HEK293T (cell line): ENCODE measurements around the gene ABCA4.
A peak's percentile ranks its signal among the peaks of the same experiment; 100 is the strongest.

Experiments used
- CTCF ChIA-PET: fragments of 350-600 bp; formaldehyde crosslinking; extraction: SDS; loops from one replicate; lab custom pipeline; 2021; ENCODE audit warnings: antibody characterized with exemption, inconsistent platforms; lab: Yijun Ruan, JAX
- POLR2A ChIA-PET: fragments of 350-600 bp; formaldehyde crosslinking; extraction: SDS; loops from one replicate; lab custom pipeline; 2020; ENCODE audit warnings: antibody characterized with exemption, inconsistent platforms; lab: Yijun Ruan, JAX
- DNase-seq: peaks from one replicate; pipeline ENCODE4 v3.0.0; 2012; ENCODE audit warnings: mixed read lengths; ENCODE audit errors: extremely low spot score
- ARNT ChIP-seq: fragments of 450-650 bp; IDR thresholded peaks from 2 replicates; pipeline ENCODE4 v1.6.1; 2017; ENCODE audit warnings: mild to moderate bottlenecking
- BHLHE40 ChIP-seq: fragments of 450-650 bp; IDR thresholded peaks from 2 replicates; pipeline ENCODE4 v1.6.1; 2016; ENCODE audit warnings: mild to moderate bottlenecking, moderate library complexity, borderline replicate concordance
- CTBP1 ChIP-seq: fragments of 450-650 bp; IDR thresholded peaks from 2 replicates; pipeline ENCODE4 v1.6.1; 2016; ENCODE audit warnings: borderline replicate concordance
- ELF4 ChIP-seq: fragments of 450-650 bp; IDR thresholded peaks from 2 replicates; pipeline ENCODE4 v1.6.1; 2017; ENCODE audit warnings: antibody characterized with exemption
- FOXA1 ChIP-seq: fragments of 450-650 bp; IDR thresholded peaks from 2 replicates; pipeline ENCODE4 v1.6.1; 2016; ENCODE audit warnings: mild to moderate bottlenecking
- FOXK2 ChIP-seq: fragments of 450-650 bp; IDR thresholded peaks from 2 replicates; pipeline ENCODE4 v1.6.1; 2016; ENCODE audit warnings: mild to moderate bottlenecking
- FOXM1 ChIP-seq: fragments of 450-650 bp; IDR thresholded peaks from 2 replicates; pipeline ENCODE4 v1.6.1; 2017; ENCODE audit warnings: mild to moderate bottlenecking, borderline replicate concordance
- HDGF ChIP-seq: fragments of 450-650 bp; IDR thresholded peaks from 2 replicates; pipeline ENCODE4 v1.6.1; 2017; ENCODE audit warnings: antibody characterized with exemption, borderline replicate concordance
- L3MBTL2 ChIP-seq: fragments of 450-650 bp; conservative IDR thresholded peaks from 2 replicates; pipeline ENCODE4 v1.6.1; 2016; ENCODE audit warnings: mild to moderate bottlenecking
- LEF1 ChIP-seq: fragments of 450-650 bp; IDR thresholded peaks from 2 replicates; pipeline ENCODE4 v1.6.1; 2017; ENCODE audit warnings: mild to moderate bottlenecking, borderline replicate concordance
- NFRKB ChIP-seq: fragments of 450-650 bp; IDR thresholded peaks from 2 replicates; pipeline ENCODE4 v1.6.1; 2016; ENCODE audit warnings: mild to moderate bottlenecking, moderate library complexity
- PKNOX1 ChIP-seq: fragments of 450-650 bp; IDR thresholded peaks from 2 replicates; pipeline ENCODE4 v1.6.1; 2016
- SP1 ChIP-seq: fragments of 450-650 bp; IDR thresholded peaks from 2 replicates; pipeline ENCODE4 v1.6.1; 2017
- SUZ12 ChIP-seq: fragments of 450-650 bp; IDR thresholded peaks from 2 replicates; pipeline ENCODE4 v1.6.1; 2016; ENCODE audit warnings: mild to moderate bottlenecking
- TARDBP ChIP-seq: fragments of 450-650 bp; IDR thresholded peaks from 2 replicates; pipeline ENCODE4 v1.6.1; 2016
- ZNF384 ChIP-seq: fragments of 450-650 bp; IDR thresholded peaks from 2 replicates; pipeline ENCODE4 v1.6.1; 2016

Gene ABCA4

DNA sequence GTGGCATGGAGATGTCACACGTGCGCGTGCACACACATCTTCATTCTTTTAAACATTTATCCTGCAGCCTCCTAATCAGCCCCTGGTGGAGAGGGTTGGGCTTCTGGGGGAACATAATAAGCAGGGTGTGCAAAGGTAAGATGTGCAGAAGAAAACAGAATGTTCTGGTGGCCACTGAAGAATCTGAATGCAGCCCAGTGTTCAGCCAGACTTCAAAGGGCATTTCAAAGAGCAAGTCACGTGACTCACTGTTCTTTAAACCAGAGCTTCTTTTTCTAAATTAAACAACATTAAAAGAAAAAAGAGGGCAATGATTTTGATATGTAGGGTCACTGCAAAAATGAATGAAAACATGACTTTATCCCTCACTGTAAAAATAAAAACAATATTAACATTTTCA lies 89.8 kb downstream of the ABCA4 start:
- ChIA-PET POLR2A (interaction anchor here (1.1 kb wide), 1 partner anchor 10 kb away, joined by 3 read pairs; no protein-coding TSS in a partner anchor), CTCF (interaction anchor here (0.8 kb wide), 1 partner anchor 9 kb away, joined by 3 read pairs; no protein-coding TSS in a partner anchor)
- TF ChIP-seq L3MBTL2 (no peak), BHLHE40 (no peak), PKNOX1 (no peak), ELF4 (no peak), FOXK2 (no peak)
- no peak for DNase-seq

GRCh38 chr1:94029130-94029993 lies 91.6 kb downstream of the ABCA4 start:
- no peak for DNase-seq
- TF ChIP-seq BHLHE40 (no peak), TARDBP (no peak), HDGF (no peak), L3MBTL2 (no peak), FOXM1 (no peak), FOXA1 (no peak), ELF4 (no peak), LEF1 (no peak), ARNT (no peak), ZNF384 (no peak), PKNOX1 (no peak), SP1 (no peak), CTBP1 (no peak), FOXK2 (no peak)
- POLR2A ChIA-PET = no interaction called here
- CTCF ChIA-PET = interaction anchor here (0.9 to 1.8 kb wide), 2 partner anchors 10 to 307 kb away, joined by 4 to 10 read pairs; no protein-coding TSS in a partner anchor

GRCh38 chr1:94027721-94028515 lies 93.0 kb downstream of the ABCA4 start:
- CTCF ChIA-PET = interaction anchor here (0.6 to 5.0 kb wide), 4 partner anchors 13 to 307 kb away, joined by 8 to 66 read pairs (median 38); no protein-coding TSS in a partner anchor
- POLR2A ChIA-PET = no interaction called here
- no peak for DNase-seq
- TF ChIP-seq LEF1 (no peak), BHLHE40 (no peak), SP1 (no peak), FOXK2 (no peak), ARNT (no peak), L3MBTL2 (no peak), SUZ12 (no peak), NFRKB (no peak), CTBP1 (no peak)

DNA sequence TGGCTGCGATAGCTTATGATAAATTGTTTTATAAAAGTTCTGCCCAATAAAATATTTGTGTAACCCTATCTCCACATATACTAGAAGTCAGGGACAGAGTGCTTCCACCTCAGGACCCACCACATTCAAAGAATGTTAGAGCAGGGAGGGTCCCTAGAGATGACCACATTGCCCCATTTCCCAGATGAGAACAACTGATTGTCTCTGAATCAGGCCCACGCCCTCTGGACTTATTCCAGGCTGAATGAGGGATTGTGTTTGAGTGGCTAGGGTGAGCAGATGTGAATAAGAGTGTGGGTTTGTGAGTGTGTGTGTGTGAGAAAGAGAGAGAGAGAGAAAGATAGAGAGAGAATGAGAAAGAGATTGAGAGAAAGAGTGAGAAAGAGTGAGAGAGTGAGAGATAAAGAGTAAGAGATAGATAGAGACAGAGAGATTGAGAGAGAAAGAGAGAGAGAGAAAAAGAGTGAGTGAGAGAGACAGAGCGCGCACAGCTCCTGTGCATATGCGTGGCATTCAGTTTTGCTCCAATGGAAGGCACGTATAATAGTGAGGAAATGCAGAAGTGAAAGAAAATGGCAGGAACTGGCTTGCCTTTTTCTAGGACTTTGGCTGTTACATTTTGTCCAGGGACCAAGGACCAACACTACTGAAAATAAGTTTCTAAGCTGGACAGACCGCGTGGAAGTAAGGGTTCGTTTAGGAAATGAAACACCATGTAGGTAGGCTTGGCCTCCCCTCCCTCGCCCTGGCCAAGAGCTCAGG lies 94.1 kb downstream of the ABCA4 start:
- CTCF ChIA-PET = interaction anchor here (0.6 to 5.0 kb wide), 13 partner anchors 9 to 722 kb away, joined by 3 to 66 read pairs (median 6); partner anchors contain the start of gene ARHGAP29
- no peak for DNase-seq
- POLR2A ChIA-PET = no interaction called here
- TF ChIP-seq BHLHE40 (no peak), HDGF (no peak), LEF1 (no peak), L3MBTL2 (no peak), ELF4 (no peak), CTBP1 (no peak), ARNT (no peak), SP1 (no peak), NFRKB (no peak), SUZ12 (no peak), ZNF384 (no peak), FOXA1 (no peak), FOXK2 (no peak), TARDBP (no peak)

DNA sequence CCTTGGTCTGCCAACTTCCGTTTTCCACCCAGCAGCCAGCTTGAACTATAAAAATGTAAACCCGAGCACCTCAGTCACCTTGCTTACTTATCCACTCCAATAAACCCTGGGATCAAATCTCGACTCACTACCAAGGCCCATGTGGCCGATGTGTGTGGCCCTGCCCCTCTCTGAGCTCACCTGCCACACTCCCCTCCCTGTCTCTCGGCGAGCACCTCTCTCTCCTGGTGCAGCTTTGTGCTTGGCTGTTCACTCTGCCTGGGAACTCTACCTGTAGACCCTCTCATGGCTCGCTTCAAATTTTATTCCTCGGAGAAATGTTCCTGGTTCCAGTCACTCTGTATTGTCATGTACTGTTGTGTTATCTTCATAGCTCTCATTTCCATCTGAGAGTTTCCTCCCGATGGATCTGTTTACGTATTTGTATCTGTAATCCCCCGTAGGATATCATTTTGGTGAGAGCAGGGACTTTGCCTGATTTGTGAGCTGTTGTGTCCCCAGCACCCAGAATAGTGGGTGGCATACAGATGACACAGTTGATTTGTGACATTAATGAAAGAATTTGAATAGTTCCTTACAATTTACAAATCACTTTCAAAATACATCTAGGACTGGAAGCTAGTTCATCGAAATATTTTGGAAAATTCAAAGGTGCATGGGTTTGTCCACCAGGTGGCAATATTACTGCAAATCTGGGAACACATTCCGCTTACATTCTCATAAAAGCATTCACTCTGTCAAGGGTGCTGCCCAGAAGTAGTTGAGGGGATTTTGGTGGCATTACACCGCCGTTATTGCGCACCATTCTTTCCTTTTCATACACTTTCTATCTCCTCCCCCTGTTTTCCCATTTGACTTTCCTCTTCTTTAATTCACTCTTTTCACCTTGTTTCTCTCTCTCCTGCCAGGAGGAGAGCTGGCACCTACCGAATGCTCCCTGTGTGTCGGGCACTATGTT lies 95.3 kb downstream of the ABCA4 start:
- POLR2A ChIA-PET = interaction anchor here (0.6 to 1.6 kb wide), 2 partner anchors 14 to 23 kb away, joined by 3 to 4 read pairs; no protein-coding TSS in a partner anchor
- peak; percentile 82 for DNase-seq
- TF ChIP-seq CTBP1 (no peak), HDGF (no peak), PKNOX1 (no peak), ZNF384 (no peak), L3MBTL2 (no peak), FOXK2 (no peak), FOXA1 (no peak), BHLHE40 (no peak), SP1 (no peak), LEF1 (no peak), ARNT (no peak), FOXM1 (no peak), ELF4 (no peak), NFRKB (no peak), SUZ12 (no peak), TARDBP (no peak)
- CTCF ChIA-PET = interaction anchor here (0.6 to 5.0 kb wide), 22 partner anchors 9 to 778 kb away, joined by 3 to 66 read pairs (median 5); partner anchors contain the start of gene ARHGAP29
